Endometrial microvascular endothelial cells (primary cell): ENCODE data around the gene RNF187. TPM values are rescaled to one million over a fixed set of nuclear protein-coding genes. Genes with fewer than 3 reads are reported as not detected.

Experiments
- in situ Hi-C: cut with HindIII; loops from 2 replicates; pipeline ENCODE4 v1.10.0; 2017; ENCODE audit warnings: low sequenced_read_pairs, low pct_unique_long_range_greater_than_20kb; ENCODE audit errors: inconsistent ontology term
- total RNA-seq: library from RNA; depleted of rRNA; stranded (reverse); fragments of >200 nt; gene quantifications from one replicate; pipeline ENCODE4 v1.2.3, GENCODE V29; 2015; ENCODE audit errors: inconsistent ontology term

Gene RNF187
- 28.7 TPM for total RNA-seq

DNA sequence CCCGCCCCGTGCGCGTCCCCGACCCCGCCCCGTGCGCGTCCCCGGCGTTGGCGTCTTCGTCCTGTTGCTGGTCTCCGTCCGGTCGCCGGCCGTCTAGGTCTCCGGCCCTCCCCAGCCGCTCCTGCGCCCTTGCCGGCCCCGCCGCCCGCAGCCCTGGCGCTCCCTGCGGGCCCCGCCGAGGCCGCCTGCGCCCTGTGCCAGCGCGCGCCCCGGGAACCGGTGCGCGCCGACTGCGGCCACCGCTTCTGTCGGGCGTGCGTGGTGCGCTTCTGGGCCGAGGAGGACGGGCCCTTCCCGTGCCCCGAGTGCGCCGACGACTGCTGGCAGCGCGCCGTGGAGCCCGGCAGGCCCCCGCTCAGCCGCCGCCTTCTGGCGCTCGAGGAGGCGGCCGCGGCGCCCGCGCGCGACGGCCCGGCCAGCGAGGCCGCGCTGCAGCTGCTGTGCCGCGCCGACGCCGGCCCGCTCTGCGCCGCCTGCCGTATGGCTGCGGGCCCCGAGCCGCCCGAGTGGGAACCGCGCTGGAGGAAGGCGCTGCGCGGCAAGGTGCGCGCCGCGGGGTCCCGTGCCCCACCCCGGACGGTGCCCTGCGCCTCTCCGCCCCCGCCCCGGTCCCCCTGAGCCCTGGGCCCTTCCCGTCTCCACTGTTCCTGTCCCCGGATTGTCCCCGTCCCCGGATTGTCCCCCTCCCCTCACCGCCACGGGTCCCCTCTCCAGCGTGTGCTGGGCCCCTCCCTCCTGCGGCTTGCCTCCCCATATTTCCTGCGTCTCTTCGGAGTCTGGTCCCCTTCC, at the start of gene RNF187:
TSS of gene RNF187 (plus strand) at position 47 of the 789 bp plus-strand sequence.
- in situ Hi-C loops = no loop called here

DNA sequence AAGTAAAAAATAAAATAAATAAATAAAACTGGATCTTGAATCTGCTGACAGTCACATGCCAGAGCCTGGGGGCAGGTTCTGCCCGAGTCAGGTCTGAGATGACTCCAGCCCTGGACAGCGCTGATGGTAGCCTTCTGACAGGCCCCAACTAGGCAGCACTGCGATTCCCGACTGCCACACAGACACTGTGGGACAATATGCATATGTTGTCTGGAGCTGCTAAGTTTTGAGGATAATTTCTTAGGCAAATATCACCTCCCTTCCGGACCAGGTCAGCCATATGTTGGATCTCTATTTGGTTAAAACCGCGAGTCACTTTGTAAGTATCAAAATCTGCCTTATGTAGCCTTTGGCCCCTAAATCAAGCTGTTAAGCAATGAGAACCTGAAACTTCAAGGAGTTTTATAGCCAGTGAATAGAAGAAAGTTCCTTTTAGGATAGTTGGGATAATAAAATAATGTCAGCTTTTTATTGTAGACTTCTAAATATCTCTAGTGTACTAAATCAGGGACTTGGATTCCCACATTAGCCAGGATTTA, 49.7 kb upstream of the RNF187 start:
- in situ Hi-C loops = no loop called here

- in situ Hi-C loops = no loop called here
These were observed 48.9 kb upstream of the RNF187 start for GRCh38 chr1:228438266-228438665.

GRCh38 chr1:228440761-228441500, 46.3 kb upstream of the RNF187 start:
- in situ Hi-C loops = no loop called here

- in situ Hi-C loops = no loop called here
These were observed 43.8 kb upstream of the RNF187 start for GRCh38 chr1:228443395-228443794.

GRCh38 chr1:228445490-228445842, 41.7 kb upstream of the RNF187 start:
- in situ Hi-C loops = no loop called here

GRCh38 chr1:228445843-228446650, 41.1 kb upstream of the RNF187 start:
- in situ Hi-C loops = no loop called here

DNA sequence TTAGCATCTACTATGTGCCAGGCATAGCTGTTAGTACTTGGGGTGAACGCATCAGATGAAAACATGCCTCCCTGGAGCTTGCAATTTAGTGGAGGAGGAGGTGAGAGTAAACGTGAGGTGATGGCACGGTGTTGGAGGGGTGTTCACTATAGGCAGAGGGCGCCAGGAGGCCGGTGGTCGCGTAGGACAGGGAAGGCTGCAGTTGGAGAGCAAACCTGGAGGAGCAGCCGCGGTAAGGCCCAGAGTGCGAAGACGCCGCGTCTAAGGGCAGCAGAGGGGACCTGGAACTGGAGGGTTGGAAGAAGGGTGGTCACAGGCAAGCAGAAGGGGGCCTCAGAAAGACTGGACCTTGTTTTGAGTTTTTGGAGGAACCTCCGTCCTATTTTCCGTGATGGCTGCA, 40.3 kb upstream of the RNF187 start:
- in situ Hi-C loops = no loop called here

GRCh38 chr1:228448372-228448771, 38.8 kb upstream of the RNF187 start:
- in situ Hi-C loops = no loop called here

GRCh38 chr1:228450200-228450599, 37.0 kb upstream of the RNF187 start:
- in situ Hi-C loops = no loop called here

GRCh38 chr1:228452194-228453021, 34.8 kb upstream of the RNF187 start:
- in situ Hi-C loops = no loop called here

- in situ Hi-C loops = no loop called here
These were observed 34.1 kb upstream of the RNF187 start for GRCh38 chr1:228453022-228453560.

- in situ Hi-C loops = no loop called here
These were observed 33.6 kb upstream of the RNF187 start for GRCh38 chr1:228453614-228454013.

DNA sequence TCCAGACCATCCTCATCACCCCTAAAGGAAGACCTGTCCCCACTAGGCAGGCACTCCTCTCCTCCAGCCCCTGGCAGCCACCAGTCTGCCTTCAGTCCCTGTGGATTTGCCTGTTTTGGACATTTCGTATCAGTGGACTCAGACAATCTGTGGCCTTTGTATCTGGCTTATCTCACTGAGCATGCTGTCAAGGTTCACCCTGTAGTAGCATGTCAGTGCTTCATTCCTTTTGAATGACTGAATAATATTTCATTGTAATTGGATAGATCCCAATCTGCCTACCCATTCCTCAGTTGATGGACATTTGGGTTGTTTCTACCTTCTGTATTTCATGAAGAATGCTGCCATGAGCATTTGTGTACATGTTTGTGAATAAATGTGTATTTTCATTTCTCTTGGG, 32.9 kb upstream of the RNF187 start:
- in situ Hi-C loops = no loop called here

- in situ Hi-C loops = no loop called here
These were observed 31.5 kb upstream of the RNF187 start for GRCh38 chr1:228455715-228456114.

DNA sequence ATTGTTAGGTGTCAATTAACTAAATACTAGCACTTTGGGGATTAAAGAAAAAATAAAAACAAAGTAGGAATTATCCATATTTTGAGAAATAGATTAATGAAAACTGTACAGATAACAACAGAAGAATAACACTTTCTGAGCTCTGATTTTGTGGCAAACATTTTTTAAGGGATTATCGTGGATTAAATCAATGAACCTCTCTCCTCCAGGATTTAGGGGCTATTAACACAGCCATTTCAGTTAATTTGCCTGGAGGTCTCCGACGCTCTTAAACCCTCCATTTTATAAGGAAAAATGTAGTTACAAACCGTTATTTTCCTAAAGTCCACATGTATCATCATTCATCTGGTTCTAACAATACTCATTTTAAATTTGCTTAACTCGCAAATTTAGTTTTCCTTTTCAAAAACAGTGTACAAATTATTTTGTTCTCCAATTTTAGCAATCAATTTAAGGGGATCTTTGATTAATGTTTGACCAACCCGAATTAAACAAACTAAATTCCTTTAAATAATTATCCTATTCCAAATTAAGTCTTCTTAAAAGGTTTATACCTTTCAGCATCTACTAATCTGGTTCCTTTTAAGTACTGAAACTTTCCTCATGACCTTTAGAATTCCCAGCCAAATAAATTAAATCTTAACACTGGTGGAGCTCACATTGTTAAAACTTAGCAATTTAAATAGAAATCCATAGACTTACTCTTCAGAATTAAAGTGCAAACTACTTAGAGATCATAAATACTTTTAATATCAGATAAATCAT, 30.7 kb upstream of the RNF187 start:
- in situ Hi-C loops = no loop called here

- in situ Hi-C loops = no loop called here
These were observed 30.2 kb upstream of the RNF187 start for GRCh38 chr1:228457017-228457395.
